ENCODE data around the gene GFRA4.

The GFRA4 gene

GRCh38 chr20:3655131-3655405, 8.1 kb downstream of the GFRA4 start:
- in situ Hi-C loops (cut with HindIII; ENCODE audit: low sequenced_read_pairs), result no loop called here

- in situ Hi-C loops (cut with HindIII; ENCODE audit: low sequenced_read_pairs), result no loop called here
Measured at GRCh38 chr20:3654326-3655130, 8.7 kb downstream of the GFRA4 start.

GRCh38 chr20:3653921-3654320, 9.3 kb downstream of the GFRA4 start:
- in situ Hi-C loops (cut with HindIII; ENCODE audit: low sequenced_read_pairs), result no loop called here

- in situ Hi-C loops (cut with HindIII; ENCODE audit: low sequenced_read_pairs), result no loop called here
Measured at GRCh38 chr20:3652676-3653596, 10.3 kb downstream of the GFRA4 start.

- in situ Hi-C loops (cut with HindIII; ENCODE audit: low sequenced_read_pairs), result no loop called here
Measured at GRCh38 chr20:3652221-3652620, 11.0 kb downstream of the GFRA4 start.

GRCh38 chr20:3651204-3651962, 11.8 kb downstream of the GFRA4 start:
- in situ Hi-C loops (cut with HindIII; ENCODE audit: low sequenced_read_pairs), result no loop called here

- in situ Hi-C loops (cut with HindIII; ENCODE audit: low sequenced_read_pairs), result loop anchor here (5.0 kb wide), 1 partner anchor 68 kb away; no protein-coding TSS in a partner anchor
Measured at GRCh38 chr20:3648951-3649350, 14.2 kb downstream of the GFRA4 start.

GRCh38 chr20:3647473-3647872, 15.7 kb downstream of the GFRA4 start:
- in situ Hi-C loops (cut with HindIII; ENCODE audit: low sequenced_read_pairs), result loop anchor here (5.0 kb wide), 1 partner anchor 70 kb away; no protein-coding TSS in a partner anchor

- in situ Hi-C loops (cut with HindIII; ENCODE audit: low sequenced_read_pairs), result loop anchor here (5.0 kb wide), 1 partner anchor 71 kb away; no protein-coding TSS in a partner anchor
Measured at GRCh38 chr20:3646651-3647050, 16.5 kb downstream of the GFRA4 start.

- in situ Hi-C loops (cut with HindIII; ENCODE audit: low sequenced_read_pairs), result loop anchor here (5.0 kb wide), 1 partner anchor 71 kb away; no protein-coding TSS in a partner anchor
Measured at GRCh38 chr20:3646067-3646440, 17.1 kb downstream of the GFRA4 start.

GRCh38 chr20:3645309-3646066, 17.7 kb downstream of the GFRA4 start:
- in situ Hi-C loops (cut with HindIII; ENCODE audit: low sequenced_read_pairs), result loop anchor here (5.0 kb wide), 1 partner anchor 72 kb away; no protein-coding TSS in a partner anchor

- in situ Hi-C loops (cut with HindIII; ENCODE audit: low sequenced_read_pairs), result no loop called here
Measured at GRCh38 chr20:3640259-3640658, 22.9 kb downstream of the GFRA4 start.

- in situ Hi-C loops (cut with HindIII; ENCODE audit: low sequenced_read_pairs), result loop anchor here (10.0 kb wide), 1 partner anchor 361 kb away; no protein-coding TSS in a partner anchor
Measured at GRCh38 chr20:3635346-3635745, 27.9 kb downstream of the GFRA4 start.

- in situ Hi-C loops (cut with HindIII; ENCODE audit: low sequenced_read_pairs), result loop anchor here (5.0 to 10.0 kb wide), 2 partner anchors 72 to 359 kb away; no protein-coding TSS in a partner anchor
Measured at GRCh38 chr20:3633913-3634478, 29.2 kb downstream of the GFRA4 start.

- in situ Hi-C loops (cut with HindIII; ENCODE audit: low sequenced_read_pairs), result loop anchor here (5.0 to 10.0 kb wide), 2 partner anchors 70 to 358 kb away; no protein-coding TSS in a partner anchor
Measured at GRCh38 chr20:3632311-3633004, 30.7 kb downstream of the GFRA4 start.

- in situ Hi-C loops (cut with HindIII; ENCODE audit: low sequenced_read_pairs), result loop anchor here (5.0 to 10.0 kb wide), 2 partner anchors 69 to 357 kb away; no protein-coding TSS in a partner anchor
Measured at GRCh38 chr20:3631534-3631933, 31.7 kb downstream of the GFRA4 start.

- in situ Hi-C loops (cut with HindIII; ENCODE audit: low sequenced_read_pairs), result loop anchor here (5.0 to 10.0 kb wide), 2 partner anchors 68 to 356 kb away; no protein-coding TSS in a partner anchor
Measured at GRCh38 chr20:3630429-3630828, 32.8 kb downstream of the GFRA4 start.

GRCh38 chr20:3629893-3630292, 33.3 kb downstream of the GFRA4 start:
- in situ Hi-C loops (cut with HindIII; ENCODE audit: low sequenced_read_pairs), result loop anchor here (5.0 to 10.0 kb wide), 2 partner anchors 68 to 355 kb away; no protein-coding TSS in a partner anchor
